ENCODE results near the gene ATP1A3. TPM values are rescaled to one million over a fixed set of nuclear protein-coding genes. Genes with fewer than 3 reads are reported as not detected.
"Not testable (repeated sequence)": the region's sequence is repeated elsewhere in the genome, so short reads cannot be mapped to it uniquely, and the experiment has no call there.

Gene ATP1A3
- total RNA-seq, 4 donors from 2014 or later, result 0.35 to 1.3 (median 0.81) TPM

- peak overlapping the region in 1 of 4 donors; percentile 2 for H3K4me3 ChIP-seq
- not testable (repeated sequence) for H3K9me3 ChIP-seq, H3K36me3 ChIP-seq, H3K4me1 ChIP-seq, H3K27ac ChIP-seq, H3K27me3 ChIP-seq
- DNase-seq, result peak in 2 of 3 donors; percentile 62 to 80
- TF ChIP-seq CTCF (IDR thresholded peaks at IDR 0.05), result peak; percentile 53 to 93 (median 68)
Observed at GRCh38 chr19:42034640-42035391, 40.8 kb upstream of the ATP1A3 start.

- no peak for DNase-seq
- H3K9me3 ChIP-seq, result no peaks in the 10 kb centered on the region
- no peaks in the 10 kb centered on the region for H3K36me3 ChIP-seq
- no peak overlapping the region for H3K4me3 ChIP-seq
- no peaks in the 10 kb centered on the region for H3K27me3 ChIP-seq
- peaks cover 0 to 6% (median 0%) of the 10 kb centered on the region in 4 donors for H3K4me1 ChIP-seq
- TF ChIP-seq CTCF (IDR thresholded peaks at IDR 0.05), result no peak
- H3K27ac ChIP-seq, result no peak overlapping the region
Observed at GRCh38 chr19:42033413-42033812, 39.4 kb upstream of the ATP1A3 start.

- no peak for DNase-seq
Observed at GRCh38 chr19:42032431-42032830, 38.4 kb upstream of the ATP1A3 start.

GRCh38 chr19:42030645-42031440, 36.8 kb upstream of the ATP1A3 start:
- H3K4me1 ChIP-seq, result peaks cover 0 to 6% (median 0%) of the 10 kb centered on the region in 4 donors
- DNase-seq, result no peak
- no peaks in the 10 kb centered on the region for H3K9me3 ChIP-seq
- no peak overlapping the region for H3K4me3 ChIP-seq
- no peaks in the 10 kb centered on the region for H3K36me3 ChIP-seq
- TF ChIP-seq POLR2A (IDR thresholded peaks at IDR 0.05) (no peak), CTCF (IDR thresholded peaks at IDR 0.05) (no peak)
- H3K27me3 ChIP-seq, result no peaks in the 10 kb centered on the region
- no peak overlapping the region for H3K27ac ChIP-seq

More at GRCh38 chr19:42032431-42032830, 38.4 kb upstream of the ATP1A3 start:
- H3K27me3 ChIP-seq, result no peaks in the 10 kb centered on the region
- H3K4me3 ChIP-seq, result no peak overlapping the region
- no peak overlapping the region for H3K27ac ChIP-seq
- no peaks in the 10 kb centered on the region for H3K36me3 ChIP-seq
- peaks cover 0 to 6% (median 0%) of the 10 kb centered on the region in 4 donors for H3K4me1 ChIP-seq
- H3K9me3 ChIP-seq, result no peaks in the 10 kb centered on the region
- no peak for TF ChIP-seq POLR2A (IDR thresholded peaks at IDR 0.05)
- no peak for TF ChIP-seq CTCF (IDR thresholded peaks at IDR 0.05)

- TF ChIP-seq CTCF (IDR thresholded peaks at IDR 0.05) (peak in 2 of 6 experiments; percentile 7 to 16), POLR2A (IDR thresholded peaks at IDR 0.05) (no peak)
- Histone ChIP-seq H3K4me1 (peaks cover 0 to 6% (median 0%) of the 10 kb centered on the region in 4 donors), H3K27me3 (no peaks in the 10 kb centered on the region), H3K27ac (no peak overlapping the region), H3K4me3 (no peak overlapping the region), H3K9me3 (no peaks in the 10 kb centered on the region), H3K36me3 (no peaks in the 10 kb centered on the region)
- no peak for DNase-seq
Observed at GRCh38 chr19:42028304-42029216, 34.5 kb upstream of the ATP1A3 start.

Data from Peyer's patch (tissue), 4 donors.